ENCODE results near the gene SLC28A3. TPM values are rescaled to one million over a fixed set of nuclear protein-coding genes. Genes with fewer than 3 reads are reported as not detected.

The SLC28A3 gene
- total and polyA plus RNA-seq, 2 donors (not counting 3 experiments of a cell fraction or from before 2014, with no cell fraction given) = not detected

DNA sequence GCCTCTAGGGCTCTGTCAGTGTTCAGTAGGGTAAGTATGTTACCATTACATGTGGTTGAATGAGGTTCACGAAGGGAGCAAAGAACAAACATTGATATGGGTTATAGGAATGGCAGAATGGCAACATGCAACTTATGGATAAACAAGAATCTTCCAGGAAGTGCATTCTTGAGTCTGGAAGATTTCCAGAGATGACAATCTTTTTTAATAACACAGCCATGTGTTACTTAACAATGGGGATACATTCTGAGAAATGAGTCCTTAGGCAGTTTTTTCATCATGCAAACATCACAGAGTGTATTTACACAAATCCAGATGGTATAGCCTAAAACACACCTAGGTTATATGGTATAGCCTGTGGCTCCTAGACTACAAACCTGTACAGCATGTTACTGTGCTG lies 9.1 kb upstream of the SLC28A3 start:
- no TSS peak for BruUV-seq (replicated peaks)
- intact Hi-C loops (cut with micrococcal nuclease) = no loop called here

DNA sequence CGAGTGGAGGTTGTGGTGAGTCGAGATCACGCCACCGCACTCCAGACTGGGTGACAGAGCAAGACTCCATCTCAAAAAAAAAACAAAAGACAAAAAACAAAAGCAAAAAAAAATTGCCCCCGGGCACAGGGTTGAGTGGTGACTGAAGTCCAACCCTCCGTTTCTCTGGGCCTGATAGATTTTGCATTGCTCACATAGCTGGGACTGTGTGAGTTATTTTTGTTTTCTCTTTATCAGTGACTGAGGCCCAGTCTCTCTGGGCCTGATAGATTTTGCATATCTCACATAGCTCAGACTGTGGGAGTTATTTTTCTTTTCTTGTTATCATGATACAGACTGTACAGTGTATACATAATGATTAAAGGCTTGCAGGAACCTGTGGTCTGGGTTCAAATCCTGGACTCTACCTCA lies 2.6 kb upstream of the SLC28A3 start:
- H3K27me3 ChIP-seq (ENCODE audit: control insufficient read depth in 2 of 2, insufficient read depth in 2 of 2, low read length in 2 of 2) = no peaks in the 10 kb centered on the region
- H3K9ac ChIP-seq (replicated peaks; ENCODE audit: extremely low read depth, insufficient read depth, low read length) = no peak overlapping the region
- H3K9me1 ChIP-seq (replicated peaks; ENCODE audit: control insufficient read depth, extremely low read depth, insufficient read depth, low read length) = no peaks in the 10 kb centered on the region
- POLR2A ChIA-PET = interaction anchor here (0.7 kb wide), 1 partner anchor 868 kb away, joined by 3 read pairs; no protein-coding TSS in a partner anchor
- no peak for DNase-seq (ENCODE audit: low read depth, low spot score)
- no peaks in the 10 kb centered on the region for H4K20me1 ChIP-seq (replicated peaks; ENCODE audit: control insufficient read depth, extremely low read depth, insufficient read depth, low read length)
- H3K9me3 ChIP-seq (replicated peaks; ENCODE audit: control insufficient read depth, insufficient read depth, low read length) = no peaks in the 10 kb centered on the region
- no peak for FAIRE-seq
- H3K79me2 ChIP-seq (ENCODE audit: control insufficient read depth, insufficient read depth, low read length) = no peaks in the 10 kb centered on the region
- no TSS peak for BruUV-seq (replicated peaks)
- TF ChIP-seq FOS (IDR thresholded peaks at IDR 0.05; ENCODE audit: borderline replicate concordance, insufficient read depth, low read length) (no peak), JUN (IDR thresholded peaks at IDR 0.05; ENCODE audit: borderline replicate concordance, insufficient read depth, insufficient read length, low read depth) (no peak), MYC (IDR thresholded peaks at IDR 0.05; ENCODE audit: low read depth, low read length) (no peak), POLR2A (IDR thresholded peaks at IDR 0.05; ENCODE audit: low read depth, low read length) (no peak), GATA2 (IDR thresholded peaks at IDR 0.05; ENCODE audit: insufficient read depth, insufficient read length, low read depth, low read length) (no peak), EZH2 (IDR thresholded peaks at IDR 0.05; ENCODE audit: borderline replicate concordance, low read depth, low read length, severe bottlenecking) (no peak), POLR2AphosphoS5 (IDR thresholded peaks at IDR 0.05; ENCODE audit: insufficient read depth, low read depth, low read length) (no peak)
- TF ChIP-seq, protein P1, sequence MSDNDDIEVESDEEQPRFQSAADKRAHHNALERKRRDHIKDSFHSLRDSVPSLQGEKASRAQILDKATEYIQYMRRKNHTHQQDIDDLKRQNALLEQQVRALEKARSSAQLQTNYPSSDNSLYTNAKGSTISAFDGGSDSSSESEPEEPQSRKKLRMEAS (IDR thresholded peaks at IDR 0.05; ENCODE audit: insufficient read depth, insufficient read length) = no peak
- TF ChIP-seq, protein P2, sequence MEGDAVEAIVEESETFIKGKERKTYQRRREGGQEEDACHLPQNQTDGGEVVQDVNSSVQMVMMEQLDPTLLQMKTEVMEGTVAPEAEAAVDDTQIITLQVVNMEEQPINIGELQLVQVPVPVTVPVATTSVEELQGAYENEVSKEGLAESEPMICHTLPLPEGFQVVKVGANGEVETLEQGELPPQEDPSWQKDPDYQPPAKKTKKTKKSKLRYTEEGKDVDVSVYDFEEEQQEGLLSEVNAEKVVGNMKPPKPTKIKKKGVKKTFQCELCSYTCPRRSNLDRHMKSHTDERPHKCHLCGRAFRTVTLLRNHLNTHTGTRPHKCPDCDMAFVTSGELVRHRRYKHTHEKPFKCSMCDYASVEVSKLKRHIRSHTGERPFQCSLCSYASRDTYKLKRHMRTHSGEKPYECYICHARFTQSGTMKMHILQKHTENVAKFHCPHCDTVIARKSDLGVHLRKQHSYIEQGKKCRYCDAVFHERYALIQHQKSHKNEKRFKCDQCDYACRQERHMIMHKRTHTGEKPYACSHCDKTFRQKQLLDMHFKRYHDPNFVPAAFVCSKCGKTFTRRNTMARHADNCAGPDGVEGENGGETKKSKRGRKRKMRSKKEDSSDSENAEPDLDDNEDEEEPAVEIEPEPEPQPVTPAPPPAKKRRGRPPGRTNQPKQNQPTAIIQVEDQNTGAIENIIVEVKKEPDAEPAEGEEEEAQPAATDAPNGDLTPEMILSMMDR (IDR thresholded peaks at IDR 0.05; ENCODE audit: extremely low read depth in 1 of 2, insufficient read depth in 1 of 2, low read depth in 1 of 2, low read length in 2 of 2) = no peak
- no peak overlapping the region for H2AFZ ChIP-seq (ENCODE audit: low read depth, low read length)
- intact Hi-C loops (cut with micrococcal nuclease) (no loop called here), dilution Hi-C loops (cut with MboI; ENCODE audit: extremely low pct_ligation_motif_present, low sequenced_read_pairs) (no loop called here)
- no peak overlapping the region for H3K4me2 ChIP-seq (ENCODE audit: insufficient read depth, low read length)
- CTCF ChIA-PET = interaction anchor here (1.1 to 1.6 kb wide), 2 partner anchors 12 to 28 kb away, joined by 3 read pairs; no protein-coding TSS in a partner anchor
- H3K27ac ChIP-seq (ENCODE audit: insufficient read depth, low read depth, low read length) = no peak overlapping the region
- no peaks in the 10 kb centered on the region for H3K4me1 ChIP-seq (ENCODE audit: control insufficient read depth, extremely low read depth, insufficient read depth, low read length)
- no peaks in the 10 kb centered on the region for H3K36me3 ChIP-seq (ENCODE audit: control insufficient read depth in 2 of 2, extremely low read depth in 1 of 2, insufficient read depth in 2 of 2, low read length in 2 of 2)
- no peak overlapping the region for H3K4me3 ChIP-seq (replicated peaks in 1 of 3; ENCODE audit: insufficient read depth in 1 of 3, low read depth in 1 of 3, low read length in 3 of 3)

More for the DNA sequence above, 9.1 kb upstream of the SLC28A3 start:
- Histone ChIP-seq H3K27ac (ENCODE audit: insufficient read depth, low read depth, low read length) (no peak overlapping the region), H3K9me1 (replicated peaks; ENCODE audit: control insufficient read depth, extremely low read depth, insufficient read depth, low read length) (no peaks in the 10 kb centered on the region), H3K27me3 (ENCODE audit: control insufficient read depth in 2 of 2, insufficient read depth in 2 of 2, low read length in 2 of 2) (no peaks in the 10 kb centered on the region), H4K20me1 (replicated peaks; ENCODE audit: control insufficient read depth, extremely low read depth, insufficient read depth, low read length) (no peaks in the 10 kb centered on the region), H3K4me2 (ENCODE audit: insufficient read depth, low read length) (no peak overlapping the region), H3K9ac (replicated peaks; ENCODE audit: extremely low read depth, insufficient read depth, low read length) (no peak overlapping the region), H3K36me3 (ENCODE audit: control insufficient read depth in 2 of 2, extremely low read depth in 1 of 2, insufficient read depth in 2 of 2, low read length in 2 of 2) (no peaks in the 10 kb centered on the region), H2AFZ (ENCODE audit: low read depth, low read length) (no peak overlapping the region), H3K4me1 (ENCODE audit: control insufficient read depth, extremely low read depth, insufficient read depth, low read length) (no peaks in the 10 kb centered on the region), H3K79me2 (ENCODE audit: control insufficient read depth, insufficient read depth, low read length) (no peaks in the 10 kb centered on the region), H3K9me3 (replicated peaks; ENCODE audit: control insufficient read depth, insufficient read depth, low read length) (no peaks in the 10 kb centered on the region), H3K4me3 (replicated peaks in 1 of 3; ENCODE audit: insufficient read depth in 1 of 3, low read depth in 1 of 3, low read length in 3 of 3) (no peak overlapping the region)
- POLR2A ChIA-PET = no interaction called here
- dilution Hi-C loops (cut with MboI; ENCODE audit: extremely low pct_ligation_motif_present, low sequenced_read_pairs) = no loop called here
- DNase-seq (ENCODE audit: low read depth, low spot score) (no peak), FAIRE-seq (no peak)
- CTCF ChIA-PET = no interaction called here
- TF ChIP-seq POLR2A (IDR thresholded peaks at IDR 0.05; ENCODE audit: low read depth, low read length) (no peak), POLR2AphosphoS5 (IDR thresholded peaks at IDR 0.05; ENCODE audit: insufficient read depth, low read depth, low read length) (no peak), JUN (IDR thresholded peaks at IDR 0.05; ENCODE audit: borderline replicate concordance, insufficient read depth, insufficient read length, low read depth) (no peak), FOS (IDR thresholded peaks at IDR 0.05; ENCODE audit: borderline replicate concordance, insufficient read depth, low read length) (no peak), EZH2 (IDR thresholded peaks at IDR 0.05; ENCODE audit: borderline replicate concordance, low read depth, low read length, severe bottlenecking) (no peak)
- TF ChIP-seq, protein P1 (IDR thresholded peaks at IDR 0.05; ENCODE audit: insufficient read depth, insufficient read length) = no peak
